Measurements from ENCODE around the gene DYNC1H1.

DYNC1H1 gene

GRCh38 chr14:101929946-101930345 is 34.4 kb upstream of the DYNC1H1 start:
- Histone ChIP-seq H3K9me3 (ENCODE audit: control extremely low read depth in 1 of 5, control insufficient read depth in 4 of 5, insufficient read depth in 2 of 5, low read depth in 1 of 5, low read length in 4 of 5) (no peaks in the 10 kb centered on the region), H3K36me3 (ENCODE audit: control insufficient read depth in 4 of 4, insufficient read depth in 4 of 4, low read length in 3 of 4) (peaks cover 0 to 13% (median 5%) of the 10 kb centered on the region in 4 experiments), H3K27me3 (replicated peaks in 2 of 5; ENCODE audit: control insufficient read depth in 4 of 5, insufficient read depth in 5 of 5, low read length in 4 of 5) (peaks cover 0 to 3% (median 0%) of the 10 kb centered on the region in 5 experiments), H3K27ac (ENCODE audit: insufficient read depth in 1 of 2, low read depth in 1 of 2, low read length in 2 of 2, poor library complexity in 1 of 2, severe bottlenecking in 2 of 2) (no peak overlapping the region), H3K4me3 (ENCODE audit: control insufficient read depth in 1 of 7, extremely low read depth in 1 of 7, insufficient read depth in 4 of 7, low read depth in 2 of 7, low read length in 6 of 7) (no peak overlapping the region), H3K4me1 (ENCODE audit: control extremely low read depth in 1 of 4, control insufficient read depth in 4 of 4, insufficient read depth in 4 of 4, low read length in 3 of 4) (no peaks in the 10 kb centered on the region)
- POLR2A ChIA-PET = interaction anchor here (0.6 kb wide), 1 partner anchor 222 kb away, joined by 3 read pairs; no protein-coding TSS in a partner anchor
- 98% methylated on average over 9 of the region's 9 CpGs for WGBS (ENCODE audit: insufficient coverage)
- no peak for DNase-seq
- CTCF ChIA-PET = interaction anchor here (1.2 to 2.0 kb wide), 2 partner anchors 13 to 24 kb away, joined by 3 to 4 read pairs; no protein-coding TSS in a partner anchor

GRCh38 chr14:101932673-101933072 is 31.7 kb upstream of the DYNC1H1 start:
- H3K9me3 ChIP-seq (ENCODE audit: control extremely low read depth in 1 of 5, control insufficient read depth in 4 of 5, insufficient read depth in 2 of 5, low read depth in 1 of 5, low read length in 4 of 5) = no peaks in the 10 kb centered on the region
- no peaks in the 10 kb centered on the region for H3K4me1 ChIP-seq (ENCODE audit: control extremely low read depth in 1 of 4, control insufficient read depth in 4 of 4, insufficient read depth in 4 of 4, low read length in 3 of 4)
- 90% methylated on average over 7 of the region's 7 CpGs for WGBS (ENCODE audit: insufficient coverage)
- ChIA-PET CTCF (no interaction called here), POLR2A (no interaction called here)
- peaks cover 0 to 7% (median 3%) of the 10 kb centered on the region in 4 experiments for H3K36me3 ChIP-seq (ENCODE audit: control insufficient read depth in 4 of 4, insufficient read depth in 4 of 4, low read length in 3 of 4)
- no peak overlapping the region for H3K4me3 ChIP-seq (ENCODE audit: control insufficient read depth in 1 of 7, extremely low read depth in 1 of 7, insufficient read depth in 4 of 7, low read depth in 2 of 7, low read length in 6 of 7)
- peaks cover 0 to 8% (median 0%) of the 10 kb centered on the region in 5 experiments for H3K27me3 ChIP-seq (replicated peaks in 2 of 5; ENCODE audit: control insufficient read depth in 4 of 5, insufficient read depth in 5 of 5, low read length in 4 of 5)
- no peak overlapping the region for H3K27ac ChIP-seq (ENCODE audit: insufficient read depth in 1 of 2, low read depth in 1 of 2, low read length in 2 of 2, poor library complexity in 1 of 2, severe bottlenecking in 2 of 2)
- DNase-seq = no peak

- Histone ChIP-seq H3K27me3 (replicated peaks in 2 of 5; ENCODE audit: control insufficient read depth in 4 of 5, insufficient read depth in 5 of 5, low read length in 4 of 5) (peaks cover 0 to 9% (median 0%) of the 10 kb centered on the region in 5 experiments), H3K36me3 (ENCODE audit: control insufficient read depth in 4 of 4, insufficient read depth in 4 of 4, low read length in 3 of 4) (peaks cover 0 to 6% (median 3%) of the 10 kb centered on the region in 4 experiments), H3K4me1 (ENCODE audit: control extremely low read depth in 1 of 4, control insufficient read depth in 4 of 4, insufficient read depth in 4 of 4, low read length in 3 of 4) (no peaks in the 10 kb centered on the region), H3K27ac (ENCODE audit: insufficient read depth in 1 of 2, low read depth in 1 of 2, low read length in 2 of 2, poor library complexity in 1 of 2, severe bottlenecking in 2 of 2) (no peak overlapping the region), H3K4me3 (ENCODE audit: control insufficient read depth in 1 of 7, extremely low read depth in 1 of 7, insufficient read depth in 4 of 7, low read depth in 2 of 7, low read length in 6 of 7) (no peak overlapping the region), H3K9me3 (ENCODE audit: control extremely low read depth in 1 of 5, control insufficient read depth in 4 of 5, insufficient read depth in 2 of 5, low read depth in 1 of 5, low read length in 4 of 5) (peaks cover 0 to under 1% (median 0%) of the 10 kb centered on the region in 5 experiments)
- POLR2A ChIA-PET = no interaction called here
- CTCF ChIA-PET = interaction anchor here (0.8 to 1.4 kb wide), 3 partner anchors 12 to 162 kb away, joined by 3 to 7 read pairs (median 3); no protein-coding TSS in a partner anchor
- 94% methylated on average over 16 of the region's 16 CpGs for WGBS (ENCODE audit: insufficient coverage)
- DNase-seq = no peak
Measured at GRCh38 chr14:101933209-101933608, 31.2 kb upstream of the DYNC1H1 start.

GRCh38 chr14:101934601-101935150 is 29.7 kb upstream of the DYNC1H1 start:
- Histone ChIP-seq H3K27ac (ENCODE audit: insufficient read depth in 1 of 2, low read depth in 1 of 2, low read length in 2 of 2, poor library complexity in 1 of 2, severe bottlenecking in 2 of 2) (no peak overlapping the region), H3K9me3 (ENCODE audit: control extremely low read depth in 1 of 5, control insufficient read depth in 4 of 5, insufficient read depth in 2 of 5, low read depth in 1 of 5, low read length in 4 of 5) (peaks cover 0 to 2% (median 0%) of the 10 kb centered on the region in 5 experiments), H3K36me3 (ENCODE audit: control insufficient read depth in 4 of 4, insufficient read depth in 4 of 4, low read length in 3 of 4) (no peaks in the 10 kb centered on the region), H3K4me1 (ENCODE audit: control extremely low read depth in 1 of 4, control insufficient read depth in 4 of 4, insufficient read depth in 4 of 4, low read length in 3 of 4) (peaks cover 0 to 4% (median 0%) of the 10 kb centered on the region in 4 experiments), H3K27me3 (replicated peaks in 2 of 5; ENCODE audit: control insufficient read depth in 4 of 5, insufficient read depth in 5 of 5, low read length in 4 of 5) (peaks cover 0 to 16% (median 2%) of the 10 kb centered on the region in 5 experiments), H3K4me3 (ENCODE audit: control insufficient read depth in 1 of 7, extremely low read depth in 1 of 7, insufficient read depth in 4 of 7, low read depth in 2 of 7, low read length in 6 of 7) (no peak overlapping the region)
- ChIA-PET CTCF (no interaction called here), POLR2A (interaction anchor here (0.6 to 0.7 kb wide), 2 partner anchors 23 to 179 kb away, joined by 3 read pairs; no protein-coding TSS in a partner anchor)
- 94% methylated on average over 13 of the region's 14 CpGs for WGBS (ENCODE audit: insufficient coverage)
- DNase-seq = no peak

GRCh38 chr14:101937926-101938767 is 26.2 kb upstream of the DYNC1H1 start:
- Histone ChIP-seq H3K4me3 (ENCODE audit: control insufficient read depth in 1 of 7, extremely low read depth in 1 of 7, insufficient read depth in 4 of 7, low read depth in 2 of 7, low read length in 6 of 7) (no peak overlapping the region), H3K36me3 (ENCODE audit: control insufficient read depth in 4 of 4, insufficient read depth in 4 of 4, low read length in 3 of 4) (no peaks in the 10 kb centered on the region), H3K4me1 (ENCODE audit: control extremely low read depth in 1 of 4, control insufficient read depth in 4 of 4, insufficient read depth in 4 of 4, low read length in 3 of 4) (peaks cover 0 to 4% (median 0%) of the 10 kb centered on the region in 4 experiments), H3K27me3 (replicated peaks in 2 of 5; ENCODE audit: control insufficient read depth in 4 of 5, insufficient read depth in 5 of 5, low read length in 4 of 5) (peaks cover 0 to 22% (median 2%) of the 10 kb centered on the region in 5 experiments), H3K9me3 (ENCODE audit: control extremely low read depth in 1 of 5, control insufficient read depth in 4 of 5, insufficient read depth in 2 of 5, low read depth in 1 of 5, low read length in 4 of 5) (peaks cover 0 to 2% (median 0%) of the 10 kb centered on the region in 5 experiments), H3K27ac (ENCODE audit: insufficient read depth in 1 of 2, low read depth in 1 of 2, low read length in 2 of 2, poor library complexity in 1 of 2, severe bottlenecking in 2 of 2) (no peak overlapping the region)
- ChIA-PET CTCF (no interaction called here), POLR2A (no interaction called here)
- DNase-seq = no peak
- WGBS (ENCODE audit: insufficient coverage) = 66% methylated on average over 11 of the region's 13 CpGs

- ChIA-PET CTCF (no interaction called here), POLR2A (no interaction called here)
- no peak overlapping the region for H3K4me3 ChIP-seq (ENCODE audit: control insufficient read depth in 1 of 7, extremely low read depth in 1 of 7, insufficient read depth in 4 of 7, low read depth in 2 of 7, low read length in 6 of 7)
- peaks cover 0 to 4% (median 0%) of the 10 kb centered on the region in 4 experiments for H3K4me1 ChIP-seq (ENCODE audit: control extremely low read depth in 1 of 4, control insufficient read depth in 4 of 4, insufficient read depth in 4 of 4, low read length in 3 of 4)
- no peak for DNase-seq
- H3K36me3 ChIP-seq (ENCODE audit: control insufficient read depth in 4 of 4, insufficient read depth in 4 of 4, low read length in 3 of 4) = no peaks in the 10 kb centered on the region
- peaks cover 0 to 36% (median 7%) of the 10 kb centered on the region in 5 experiments for H3K27me3 ChIP-seq (replicated peaks in 2 of 5; ENCODE audit: control insufficient read depth in 4 of 5, insufficient read depth in 5 of 5, low read length in 4 of 5)
- 69% methylated on average over 3 of the region's 5 CpGs for WGBS (ENCODE audit: insufficient coverage)
- no peak overlapping the region for H3K27ac ChIP-seq (ENCODE audit: insufficient read depth in 1 of 2, low read depth in 1 of 2, low read length in 2 of 2, poor library complexity in 1 of 2, severe bottlenecking in 2 of 2)
- H3K9me3 ChIP-seq (ENCODE audit: control extremely low read depth in 1 of 5, control insufficient read depth in 4 of 5, insufficient read depth in 2 of 5, low read depth in 1 of 5, low read length in 4 of 5) = peaks cover 0 to 2% (median 0%) of the 10 kb centered on the region in 5 experiments
Measured at GRCh38 chr14:101939646-101940170, 24.7 kb upstream of the DYNC1H1 start.

Data from common myeloid progenitor, CD34-positive (primary cell).